Fibroblast of pulmonary artery (primary cell): ENCODE measurements around the gene DMPK.
"Not testable (repeated sequence)": the region's sequence is repeated elsewhere in the genome, so short reads cannot be mapped to it uniquely, and the experiment has no call there.

Experiments used
- DNase-seq: peaks from one replicate; pipeline ENCODE4 v3.0.0-alpha.2; 2010; ENCODE audit warnings: low read depth
- H3K4me3 ChIP-seq: replicated peaks from 2 replicates; pipeline ENCODE4 v1.5.1; 2011; ENCODE audit warnings: low read depth, mild to moderate bottlenecking, control low read depth, low read length, moderate library complexity
- CTCF ChIP-seq: IDR thresholded peaks from 2 replicates; pipeline ENCODE4 v1.5.1; 2011; ENCODE audit warnings: mild to moderate bottlenecking, control low read depth, low read length, inconsistent platforms; ENCODE audit errors: missing control alignments

DMPK gene

GRCh38 chr19:45757695-45758094 lies 24.6 kb downstream of the DMPK start:
- DNase-seq = no peak
- TF ChIP-seq CTCF = no peak
- H3K4me3 ChIP-seq = no peak overlapping the region

GRCh38 chr19:45754323-45754722 lies 28.0 kb downstream of the DMPK start:
- TF ChIP-seq CTCF = no peak

GRCh38 chr19:45753548-45753947 lies 28.7 kb downstream of the DMPK start:
- H3K4me3 ChIP-seq = no peak overlapping the region
- TF ChIP-seq CTCF = no peak
- DNase-seq = no peak

More at GRCh38 chr19:45754323-45754722, 28.0 kb downstream of the DMPK start:
- no peak overlapping the region for H3K4me3 ChIP-seq
- no peak for DNase-seq

- no peak for TF ChIP-seq CTCF
- no peak for DNase-seq
- no peak overlapping the region for H3K4me3 ChIP-seq
Measured at GRCh38 chr19:45752639-45753038, 29.7 kb downstream of the DMPK start.

- not testable (repeated sequence) for DNase-seq, H3K4me3 ChIP-seq
Measured at GRCh38 chr19:45751483-45751882, 30.8 kb downstream of the DMPK start.

- H3K4me3 ChIP-seq = no peak overlapping the region
- DNase-seq = no peak
- no peak for TF ChIP-seq CTCF
Measured at GRCh38 chr19:45747513-45747912, 34.8 kb downstream of the DMPK start.

- no peak overlapping the region for H3K4me3 ChIP-seq
- DNase-seq = no peak
- no peak for TF ChIP-seq CTCF
Measured at GRCh38 chr19:45746866-45747265, 35.4 kb downstream of the DMPK start.

GRCh38 chr19:45745606-45746005 lies 36.7 kb downstream of the DMPK start:
- TF ChIP-seq CTCF = no peak
- no peak for DNase-seq

More at GRCh38 chr19:45745606-45746005, 36.7 kb downstream of the DMPK start:
- H3K4me3 ChIP-seq = no peak overlapping the region
